ENCODE measurements around the gene TBC1D3I.
"Not testable (repeated sequence)": the region's sequence is repeated elsewhere in the genome, so short reads cannot be mapped to it uniquely, and the experiment has no call there.

- TF ChIP-seq CTCF (conservative IDR thresholded peaks at IDR 0.05 in 1 of 2, IDR thresholded peaks at IDR 0.05 in 1 of 2; ENCODE audit: extremely low read depth in 1 of 2, insufficient read depth in 1 of 2, low read depth in 1 of 2, low read length in 2 of 2); EZH2 (IDR thresholded peaks at IDR 0.05; ENCODE audit: borderline replicate concordance, low read length): not testable (repeated sequence)
Measured at GRCh38 chr17:36206486-36206821, 57.9 kb downstream of the TBC1D3I start.

Measured in mammary epithelial cell (primary cell).